ENCODE results near the gene KCNH5. TPM values are rescaled to one million over a fixed set of nuclear protein-coding genes. Genes with fewer than 3 reads are reported as not detected.

KCNH5 gene
- polyA plus RNA-seq, 2 of the 4 experiments (the other 2 are of a cell fraction) = 0.01 TPM; not detected in 1

GRCh38 chr14:62819931-62820330 lies 225.3 kb downstream of the KCNH5 start:
- DNase-seq (ENCODE audit: low read depth in 1 of 2, low spot score in 1 of 2) (no peak), ATAC-seq (no peak), FAIRE-seq (no peak)
- Histone ChIP-seq H3K4me3 (no peak overlapping the region), H3K4me1 (no peaks in the 10 kb centered on the region), H3K9me3 (no peaks in the 10 kb centered on the region), H3K4me2 (no peak overlapping the region), H3K27ac (no peak overlapping the region)
- 22% methylated on average over 1 of the region's 1 CpG for WGBS (ENCODE audit: missing lambda C conversion rate)
- ChIA-PET CTCF (no interaction called here), POLR2A (no interaction called here)
- no peak for TF ChIP-seq POLR2A (IDR thresholded peaks at IDR 0.05; ENCODE audit: low read length)
- no peak for TF ChIP-seq MAX (IDR thresholded peaks at IDR 0.05)
- no peak for TF ChIP-seq SREBF2 (IDR thresholded peaks at IDR 0.05)
- TF ChIP-seq HOXB5 (CRISPR knock-in tag; IDR thresholded peaks at IDR 0.05) = no peak
- no peak for TF ChIP-seq HOXA7 (CRISPR knock-in tag; IDR thresholded peaks at IDR 0.05)
- TF ChIP-seq MYC (IDR thresholded peaks at IDR 0.05; ENCODE audit: borderline replicate concordance, low read length) = no peak
- no peak for TF ChIP-seq NPAS2 (CRISPR knock-in tag; IDR thresholded peaks at IDR 0.05; ENCODE audit: borderline replicate concordance)
- TF ChIP-seq REST (IDR thresholded peaks at IDR 0.05) = no peak
- TF ChIP-seq GATA3 (IDR thresholded peaks at IDR 0.05; ENCODE audit: borderline replicate concordance) = no peak
- no peak for TF ChIP-seq PBX3 (IDR thresholded peaks at IDR 0.05)
- no peak for TF ChIP-seq MAZ (IDR thresholded peaks at IDR 0.05; ENCODE audit: borderline replicate concordance, low read depth, low read length)
- TF ChIP-seq ZFP36 (IDR thresholded peaks at IDR 0.05; ENCODE audit: borderline replicate concordance, partially characterized antibody) = no peak
- no peak for TF ChIP-seq CBX2 (IDR thresholded peaks at IDR 0.05; ENCODE audit: borderline replicate concordance, low read depth)
- TF ChIP-seq RNF2 (IDR thresholded peaks at IDR 0.05; ENCODE audit: borderline replicate concordance, low read depth) = no peak
- TF ChIP-seq HES2 (IDR thresholded peaks at IDR 0.05) = no peak

- FAIRE-seq = no peak
- Histone ChIP-seq H3K4me1 (no peaks in the 10 kb centered on the region), H3K4me2 (no peak overlapping the region), H3K4me3 (no peak overlapping the region), H3K9me3 (0 out of 3 replicates have a peak, but pooled peaks cover 7% of the 10 kb centered on the region), H3K27ac (no peak overlapping the region)
- no peak for DNase-seq (ENCODE audit: low read depth in 1 of 2, low spot score in 1 of 2)
- 24% methylated on average over 4 of the region's 4 CpGs for WGBS (ENCODE audit: missing lambda C conversion rate)
- no peak for ATAC-seq
- POLR2A ChIA-PET = no interaction called here
- CTCF ChIA-PET = no interaction called here
- TF ChIP-seq EHF (CRISPR knock-in tag; IDR thresholded peaks at IDR 0.05) (no peak), FOSL2 (IDR thresholded peaks at IDR 0.05) (no peak), FOSL2 (CRISPR knock-in tag; IDR thresholded peaks at IDR 0.05) (no peak), RAD21 (conservative IDR thresholded peaks at IDR 0.05 in 1 of 2, IDR thresholded peaks at IDR 0.05 in 1 of 2) (no peak), HEYL (CRISPR knock-in tag; IDR thresholded peaks at IDR 0.05) (no peak), ZC3H11A (IDR thresholded peaks at IDR 0.05) (no peak), HMGXB4 (CRISPR knock-in tag; IDR thresholded peaks at IDR 0.05; ENCODE audit: borderline replicate concordance) (no peak), BHLHE40 (IDR thresholded peaks at IDR 0.05; ENCODE audit: low read depth, low read length) (no peak), RARB (CRISPR knock-in tag; IDR thresholded peaks at IDR 0.05) (no peak), HOXB13 (CRISPR knock-in tag; IDR thresholded peaks at IDR 0.05; ENCODE audit: low read depth) (no peak), RNF2 (IDR thresholded peaks at IDR 0.05; ENCODE audit: borderline replicate concordance, low read depth) (no peak), ATOH8 (CRISPR knock-in tag; IDR thresholded peaks at IDR 0.05; ENCODE audit: low read depth) (no peak), JUN (IDR thresholded peaks at IDR 0.05) (no peak), RFX5 (IDR thresholded peaks at IDR 0.05) (no peak), USF2 (IDR thresholded peaks at IDR 0.05) (no peak), FOSB (CRISPR knock-in tag; IDR thresholded peaks at IDR 0.05) (no peak), ZSCAN20 (CRISPR knock-in tag; IDR thresholded peaks at IDR 0.05) (no peak), CEBPB (IDR thresholded peaks at IDR 0.05) (no peak)
Observed at GRCh38 chr14:62807636-62808035, 237.6 kb downstream of the KCNH5 start.

Data from A549 (cell line).